Common myeloid progenitor, CD34-positive (primary cell): ENCODE data around the gene UBQLN1.
A peak's percentile ranks its signal among the peaks of the same experiment; 100 is the strongest.

ENCODE experiments used
- CTCF ChIA-PET: fragments of 350-600 bp; sonication (Branson Sonifier 250); formaldehyde crosslinking; loops from one replicate; lab custom pipeline; 2021; ENCODE audit warnings: antibody characterized with exemption; lab: Charles Lee
- POLR2A ChIA-PET: fragments of 350-600 bp; sonication (Branson Sonifier 250); formaldehyde crosslinking; loops from one replicate; lab custom pipeline; 2021; ENCODE audit warnings: antibody characterized with exemption; lab: Charles Lee
- DNase-seq, 3 donors: peaks; one replicate each; pipeline versions ENCODE4 v3.0.0 to v3.0.0-alpha.2; 2013
- H3K27ac ChIP-seq, 2 experiments: 1 replicate in 1 of 2; 2 replicates in 1 of 2; pipeline ENCODE4 v1.7.0; 2013; ENCODE audit warnings: inconsistent platforms in 2 of 2, low read length in 2 of 2, mild to moderate bottlenecking in 2 of 2, low read depth in 1 of 2, moderate library complexity in 1 of 2; ENCODE audit not compliant: severe bottlenecking in 2 of 2, insufficient read depth in 1 of 2, poor library complexity in 1 of 2
- H3K27me3 ChIP-seq, 5 experiments: replicated peaks in 2 of 5; 1 replicate in 3 of 5; 2 replicates in 2 of 5; pipeline versions ENCODE4 v1.6.1 to v1.7.0; 2013; ENCODE audit warnings: low read length in 4 of 5, mild to moderate bottlenecking in 2 of 5, moderate library complexity in 2 of 5, inconsistent platforms in 1 of 5; ENCODE audit not compliant: insufficient read depth in 5 of 5, control insufficient read depth in 4 of 5
- H3K36me3 ChIP-seq, 4 experiments: 1 replicate in 2 of 4; 2 replicates in 2 of 4; pipeline versions ENCODE4 v1.6.1 to v1.7.0; 2013; ENCODE audit warnings: low read length in 3 of 4, control low read depth in 1 of 4, mild to moderate bottlenecking in 1 of 4; ENCODE audit not compliant: control insufficient read depth in 4 of 4, insufficient read depth in 4 of 4
- H3K4me1 ChIP-seq, 4 experiments: 1 replicate in 3 of 4; 2 replicates in 1 of 4; pipeline versions ENCODE4 v1.6.1 to v1.7.1; 2013; ENCODE audit warnings: low read length in 3 of 4, mild to moderate bottlenecking in 3 of 4, control low read depth in 1 of 4, inconsistent platforms in 1 of 4, moderate library complexity in 1 of 4; ENCODE audit not compliant: control insufficient read depth in 4 of 4, insufficient read depth in 4 of 4; ENCODE audit errors: control extremely low read depth in 1 of 4
- H3K4me3 ChIP-seq, 7 experiments: 1 replicate in 4 of 7; 2 replicates in 3 of 7; pipeline versions ENCODE4 v1.5.1 to v1.7.0; 2013; ENCODE audit warnings: mild to moderate bottlenecking in 7 of 7, low read length in 6 of 7, moderate library complexity in 6 of 7, inconsistent platforms in 2 of 7, low read depth in 2 of 7, control low read depth in 1 of 7; ENCODE audit not compliant: insufficient read depth in 4 of 7, control insufficient read depth in 1 of 7; ENCODE audit errors: extremely low read depth in 1 of 7
- H3K9me3 ChIP-seq, 5 experiments: 1 replicate in 4 of 5; 2 replicates in 1 of 5; pipeline versions ENCODE4 v1.6.1 to v1.7.1; 2013; ENCODE audit warnings: low read length in 4 of 5, mild to moderate bottlenecking in 2 of 5, inconsistent platforms in 1 of 5, low read depth in 1 of 5, moderate library complexity in 1 of 5; ENCODE audit not compliant: control insufficient read depth in 4 of 5, insufficient read depth in 2 of 5; ENCODE audit errors: control extremely low read depth in 1 of 5
- WGBS: methylation state at CpG from one replicate; pipeline ENCODE4 v1.1.5; 2013; ENCODE audit not compliant: insufficient coverage; 5-methylcytosine and 5-hydroxymethylcytosine counted together

UBQLN1 gene

GRCh38 chr9:83698976-83699585 lies 8.7 kb downstream of the UBQLN1 start:
- Histone ChIP-seq H3K27ac (no peak overlapping the region), H3K36me3 (no peaks in the 10 kb centered on the region), H3K27me3 (no peaks in the 10 kb centered on the region), H3K4me3 (no peak overlapping the region), H3K4me1 (peaks cover 0 to 11% (median 6%) of the 10 kb centered on the region in 4 experiments), H3K9me3 (no peaks in the 10 kb centered on the region)
- CTCF ChIA-PET: interaction anchor here (1.0 to 1.5 kb wide), 4 partner anchors 12 to 42 kb away, joined by 3 to 5 read pairs (median 4); no protein-coding TSS in a partner anchor
- POLR2A ChIA-PET: interaction anchor here (1.1 kb wide), 1 partner anchor 9 kb away, joined by 3 read pairs; no protein-coding TSS in a partner anchor
- WGBS: 97% methylated on average over 4 of the region's 4 CpGs
- peak in 1 of 3 donors; percentile 5 for DNase-seq

GRCh38 chr9:83691492-83691891 lies 16.3 kb downstream of the UBQLN1 start:
- ChIA-PET CTCF (interaction anchor here (1.3 to 3.0 kb wide), 3 partner anchors 17 to 35 kb away, joined by 3 to 13 read pairs (median 3); partner anchors contain the start of gene UBQLN1), POLR2A (no interaction called here)
- no peak overlapping the region for H3K27ac ChIP-seq
- WGBS: 100% methylated on average over 1 of the region's 3 CpGs
- H3K27me3 ChIP-seq: no peaks in the 10 kb centered on the region
- no peak for DNase-seq
- no peaks in the 10 kb centered on the region for H3K4me1 ChIP-seq
- H3K36me3 ChIP-seq: peaks cover 0 to 4% (median 2%) of the 10 kb centered on the region in 4 experiments
- no peaks in the 10 kb centered on the region for H3K9me3 ChIP-seq
- no peak overlapping the region for H3K4me3 ChIP-seq

GRCh38 chr9:83688921-83689320 lies 18.8 kb downstream of the UBQLN1 start:
- DNase-seq: no peak
- 83% methylated on average over 2 of the region's 3 CpGs for WGBS
- POLR2A ChIA-PET: interaction anchor here (1.1 kb wide), 1 partner anchor 19 kb away, joined by 4 read pairs; the partner anchor contains the start of gene UBQLN1
- CTCF ChIA-PET: interaction anchor here (0.5 to 2.0 kb wide), 6 partner anchors 8 to 88 kb away, joined by 3 to 4 read pairs (median 3); partner anchors contain the start of gene UBQLN1
- H3K27me3 ChIP-seq: no peaks in the 10 kb centered on the region
- no peak overlapping the region for H3K4me3 ChIP-seq
- H3K4me1 ChIP-seq: no peaks in the 10 kb centered on the region
- H3K36me3 ChIP-seq: peaks cover 0 to 7% (median 4%) of the 10 kb centered on the region in 4 experiments
- no peaks in the 10 kb centered on the region for H3K9me3 ChIP-seq
- H3K27ac ChIP-seq: no peak overlapping the region

GRCh38 chr9:83681490-83681889 lies 26.3 kb downstream of the UBQLN1 start:
- no CpG with 5 or more reads among the region's 2 CpGs for WGBS
- POLR2A ChIA-PET: no interaction called here
- Histone ChIP-seq H3K36me3 (peaks cover 19 to 50% (median 37%) of the 10 kb centered on the region in 4 experiments), H3K4me1 (no peaks in the 10 kb centered on the region), H3K27me3 (no peaks in the 10 kb centered on the region), H3K4me3 (no peak overlapping the region), H3K27ac (no peak overlapping the region), H3K9me3 (no peaks in the 10 kb centered on the region)
- CTCF ChIA-PET: interaction anchor here (0.7 to 1.8 kb wide), 5 partner anchors 8 to 19 kb away, joined by 3 to 6 read pairs (median 3); no protein-coding TSS in a partner anchor
- DNase-seq: no peak

GRCh38 chr9:83680233-83680632 lies 27.5 kb downstream of the UBQLN1 start:
- Histone ChIP-seq H3K4me1 (no peaks in the 10 kb centered on the region), H3K27ac (no peak overlapping the region), H3K9me3 (no peaks in the 10 kb centered on the region), H3K4me3 (no peak overlapping the region), H3K36me3 (peaks cover 21 to 62% (median 40%) of the 10 kb centered on the region in 4 experiments), H3K27me3 (no peaks in the 10 kb centered on the region)
- ChIA-PET CTCF (interaction anchor here (1.0 to 1.5 kb wide), 2 partner anchors 9 to 28 kb away, joined by 4 to 7 read pairs; partner anchors contain the start of gene UBQLN1), POLR2A (no interaction called here)
- 100% methylated on average over 1 of the region's 1 CpG for WGBS
- no peak for DNase-seq

GRCh38 chr9:83677596-83677995 lies 30.2 kb downstream of the UBQLN1 start:
- Histone ChIP-seq H3K27me3 (no peaks in the 10 kb centered on the region), H3K27ac (no peak overlapping the region), H3K4me1 (no peaks in the 10 kb centered on the region), H3K9me3 (no peaks in the 10 kb centered on the region), H3K4me3 (no peak overlapping the region), H3K36me3 (peaks cover 24 to 83% (median 50%) of the 10 kb centered on the region in 4 experiments)
- no peak for DNase-seq
- no CpG with 5 or more reads among the region's 3 CpGs for WGBS
- POLR2A ChIA-PET: interaction anchor here (0.6 kb wide), 1 partner anchor 14 kb away, joined by 3 read pairs; no protein-coding TSS in a partner anchor
- CTCF ChIA-PET: interaction anchor here (1.9 kb wide), 1 partner anchor 31 kb away, joined by 6 read pairs; the partner anchor contains the start of gene UBQLN1

GRCh38 chr9:83675466-83675865 lies 32.3 kb downstream of the UBQLN1 start:
- ChIA-PET CTCF (interaction anchor here (0.6 kb wide), 1 partner anchor 22 kb away, joined by 3 read pairs; no protein-coding TSS in a partner anchor), POLR2A (no interaction called here)
- Histone ChIP-seq H3K36me3 (peaks cover 33 to 87% (median 50%) of the 10 kb centered on the region in 4 experiments), H3K4me1 (no peaks in the 10 kb centered on the region), H3K27me3 (no peaks in the 10 kb centered on the region), H3K27ac (no peak overlapping the region), H3K9me3 (no peaks in the 10 kb centered on the region), H3K4me3 (no peak overlapping the region)
- no peak for DNase-seq
- no CpG with 5 or more reads among the region's 1 CpG for WGBS
